Measurements from ENCODE around the gene PLPPR5.

DNA sequence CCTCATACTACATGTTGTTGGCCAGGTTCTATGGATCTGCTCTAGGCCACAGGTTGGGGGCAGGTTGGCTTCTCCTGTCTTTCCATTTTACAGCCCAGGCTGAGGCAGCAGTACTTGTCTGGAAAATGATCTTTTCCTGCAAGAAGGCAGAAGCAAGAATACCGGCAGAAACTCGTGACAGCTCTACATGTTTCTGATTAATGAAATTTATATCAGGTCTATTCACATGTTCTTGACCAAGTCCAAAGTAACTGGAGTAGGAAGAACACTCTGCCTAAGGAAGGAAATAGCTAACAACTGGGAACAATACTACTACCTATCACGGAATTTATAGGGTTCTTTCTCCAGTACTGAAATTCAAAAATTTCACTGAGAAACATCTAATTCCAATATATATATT, 98.3 kb downstream of the PLPPR5 start:
- TF ChIP-seq POLR2A (IDR thresholded peaks at IDR 0.05; ENCODE audit: low read length) (no peak), EP300 (IDR thresholded peaks at IDR 0.05) (no peak), RCOR1 (IDR thresholded peaks at IDR 0.05; ENCODE audit: low read depth, low read length) (no peak), RAD21 (conservative IDR thresholded peaks at IDR 0.05 in 1 of 2, IDR thresholded peaks at IDR 0.05 in 1 of 2) (no peak), ZFP36 (IDR thresholded peaks at IDR 0.05; ENCODE audit: borderline replicate concordance, partially characterized antibody) (no peak)
- TF ChIP-seq, protein P1, sequence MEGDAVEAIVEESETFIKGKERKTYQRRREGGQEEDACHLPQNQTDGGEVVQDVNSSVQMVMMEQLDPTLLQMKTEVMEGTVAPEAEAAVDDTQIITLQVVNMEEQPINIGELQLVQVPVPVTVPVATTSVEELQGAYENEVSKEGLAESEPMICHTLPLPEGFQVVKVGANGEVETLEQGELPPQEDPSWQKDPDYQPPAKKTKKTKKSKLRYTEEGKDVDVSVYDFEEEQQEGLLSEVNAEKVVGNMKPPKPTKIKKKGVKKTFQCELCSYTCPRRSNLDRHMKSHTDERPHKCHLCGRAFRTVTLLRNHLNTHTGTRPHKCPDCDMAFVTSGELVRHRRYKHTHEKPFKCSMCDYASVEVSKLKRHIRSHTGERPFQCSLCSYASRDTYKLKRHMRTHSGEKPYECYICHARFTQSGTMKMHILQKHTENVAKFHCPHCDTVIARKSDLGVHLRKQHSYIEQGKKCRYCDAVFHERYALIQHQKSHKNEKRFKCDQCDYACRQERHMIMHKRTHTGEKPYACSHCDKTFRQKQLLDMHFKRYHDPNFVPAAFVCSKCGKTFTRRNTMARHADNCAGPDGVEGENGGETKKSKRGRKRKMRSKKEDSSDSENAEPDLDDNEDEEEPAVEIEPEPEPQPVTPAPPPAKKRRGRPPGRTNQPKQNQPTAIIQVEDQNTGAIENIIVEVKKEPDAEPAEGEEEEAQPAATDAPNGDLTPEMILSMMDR (IDR thresholded peaks at IDR 0.05): no peak
- TF ChIP-seq, protein P2, sequence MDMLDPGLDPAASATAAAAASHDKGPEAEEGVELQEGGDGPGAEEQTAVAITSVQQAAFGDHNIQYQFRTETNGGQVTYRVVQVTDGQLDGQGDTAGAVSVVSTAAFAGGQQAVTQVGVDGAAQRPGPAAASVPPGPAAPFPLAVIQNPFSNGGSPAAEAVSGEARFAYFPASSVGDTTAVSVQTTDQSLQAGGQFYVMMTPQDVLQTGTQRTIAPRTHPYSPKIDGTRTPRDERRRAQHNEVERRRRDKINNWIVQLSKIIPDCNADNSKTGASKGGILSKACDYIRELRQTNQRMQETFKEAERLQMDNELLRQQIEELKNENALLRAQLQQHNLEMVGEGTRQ (IDR thresholded peaks at IDR 0.05): no peak
- TF ChIP-seq, protein P3, sequence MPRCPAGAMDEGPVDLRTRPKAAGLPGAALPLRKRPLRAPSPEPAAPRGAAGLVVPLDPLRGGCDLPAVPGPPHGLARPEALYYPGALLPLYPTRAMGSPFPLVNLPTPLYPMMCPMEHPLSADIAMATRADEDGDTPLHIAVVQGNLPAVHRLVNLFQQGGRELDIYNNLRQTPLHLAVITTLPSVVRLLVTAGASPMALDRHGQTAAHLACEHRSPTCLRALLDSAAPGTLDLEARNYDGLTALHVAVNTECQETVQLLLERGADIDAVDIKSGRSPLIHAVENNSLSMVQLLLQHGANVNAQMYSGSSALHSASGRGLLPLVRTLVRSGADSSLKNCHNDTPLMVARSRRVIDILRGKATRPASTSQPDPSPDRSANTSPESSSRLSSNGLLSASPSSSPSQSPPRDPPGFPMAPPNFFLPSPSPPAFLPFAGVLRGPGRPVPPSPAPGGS (IDR thresholded peaks at IDR 0.05): no peak

All from A549 (cell line).